ENCODE results near the gene HK2.
A peak's percentile ranks its signal among the peaks of the same experiment; 100 is the strongest.

The HK2 gene

GRCh38 chr2:74876081-74876886 is 42.4 kb downstream of the HK2 start:
- Histone ChIP-seq H2BK12ac (ENCODE audit: low read length in 2 of 2) (peak overlapping the region; percentile 29 to 75), H3K9me3 (ENCODE audit: control insufficient read depth, low read length) (no peaks in the 10 kb centered on the region), H2AFZ (ENCODE audit: low read depth, low read length) (peak overlapping the region; percentile 6), H2AK5ac (ENCODE audit: low read length, severe bottlenecking) (no peak overlapping the region), H3K27ac (ENCODE audit: low read length, poor library complexity, severe bottlenecking) (no peak overlapping the region), H4K91ac (ENCODE audit: low read length) (no peak overlapping the region), H3K4me2 (ENCODE audit: low read length, poor library complexity, severe bottlenecking) (no peak overlapping the region), H2BK5ac (ENCODE audit: low read depth, low read length, poor library complexity, severe bottlenecking) (no peak overlapping the region), H3K79me1 (replicated peaks; ENCODE audit: low read length, poor library complexity, severe bottlenecking) (no peaks in the 10 kb centered on the region), H3K4ac (ENCODE audit: low read depth in 1 of 2, low read length in 2 of 2) (no peak overlapping the region), H4K8ac (ENCODE audit: low read length) (no peak overlapping the region), H2BK15ac (ENCODE audit: low read depth, poor library complexity, severe bottlenecking) (no peak overlapping the region), H3K4me1 (ENCODE audit: control insufficient read depth, insufficient read depth, low read depth, low read length) (peaks cover 3% of the 10 kb centered on the region), H2BK120ac (ENCODE audit: low read depth, low read length) (peak overlapping the region; percentile 19), H3K18ac (ENCODE audit: low read depth in 1 of 2, low read length in 2 of 2) (peak overlapping the region; percentile 67 to 69), H3K14ac (ENCODE audit: low read length in 2 of 2) (no peak overlapping the region), H3K27me3 (ENCODE audit: control insufficient read depth in 1 of 2, insufficient read depth in 1 of 2, low read length in 2 of 2) (no peaks in the 10 kb centered on the region), H3K9ac (ENCODE audit: low read length) (peak overlapping the region; percentile 83), H3K36me3 (ENCODE audit: control insufficient read depth in 1 of 2, insufficient read depth in 2 of 2, low read depth in 1 of 2, low read length in 2 of 2) (peaks cover 18 to 91% of the 10 kb centered on the region in 2 experiments), H3K4me3 (ENCODE audit: insufficient read depth in 1 of 2, low read depth in 1 of 2, low read length in 2 of 2) (no peak overlapping the region), H3K23ac (ENCODE audit: low read length in 2 of 2) (no peak overlapping the region)
- 55% methylated on average over 12 of the region's 13 CpGs for WGBS
- peak; percentile 71 for DNase-seq

GRCh38 chr2:74877376-74877775 is 43.4 kb downstream of the HK2 start:
- Histone ChIP-seq H3K79me1 (replicated peaks; ENCODE audit: low read length, poor library complexity, severe bottlenecking) (no peaks in the 10 kb centered on the region), H3K9me3 (ENCODE audit: control insufficient read depth, low read length) (no peaks in the 10 kb centered on the region), H2AFZ (ENCODE audit: low read depth, low read length) (no peak overlapping the region), H3K9ac (ENCODE audit: low read length) (no peak overlapping the region), H3K4me1 (ENCODE audit: control insufficient read depth, insufficient read depth, low read depth, low read length) (peaks cover 3% of the 10 kb centered on the region), H4K8ac (ENCODE audit: low read length) (no peak overlapping the region), H3K14ac (ENCODE audit: low read length in 2 of 2) (no peak overlapping the region), H3K18ac (ENCODE audit: low read depth in 1 of 2, low read length in 2 of 2) (no peak overlapping the region), H3K27me3 (ENCODE audit: control insufficient read depth in 1 of 2, insufficient read depth in 1 of 2, low read length in 2 of 2) (no peaks in the 10 kb centered on the region), H3K27ac (ENCODE audit: low read length, poor library complexity, severe bottlenecking) (no peak overlapping the region), H4K91ac (ENCODE audit: low read length) (no peak overlapping the region), H2BK5ac (ENCODE audit: low read depth, low read length, poor library complexity, severe bottlenecking) (no peak overlapping the region), H2BK12ac (ENCODE audit: low read length in 2 of 2) (no peak overlapping the region), H3K4me2 (ENCODE audit: low read length, poor library complexity, severe bottlenecking) (no peak overlapping the region), H3K4me3 (ENCODE audit: insufficient read depth in 1 of 2, low read depth in 1 of 2, low read length in 2 of 2) (no peak overlapping the region), H2AK5ac (ENCODE audit: low read length, severe bottlenecking) (no peak overlapping the region), H2BK15ac (ENCODE audit: low read depth, poor library complexity, severe bottlenecking) (no peak overlapping the region), H2BK120ac (ENCODE audit: low read depth, low read length) (no peak overlapping the region), H3K36me3 (ENCODE audit: control insufficient read depth in 1 of 2, insufficient read depth in 2 of 2, low read depth in 1 of 2, low read length in 2 of 2) (peaks cover 23 to 92% of the 10 kb centered on the region in 2 experiments), H3K4ac (ENCODE audit: low read depth in 1 of 2, low read length in 2 of 2) (no peak overlapping the region), H3K23ac (ENCODE audit: low read length in 2 of 2) (no peak overlapping the region)
- WGBS = 89% methylated on average over 6 of the region's 6 CpGs
- DNase-seq = no peak

- Histone ChIP-seq H3K9ac (ENCODE audit: low read length) (no peak overlapping the region), H2AFZ (ENCODE audit: low read depth, low read length) (no peak overlapping the region), H3K18ac (ENCODE audit: low read depth in 1 of 2, low read length in 2 of 2) (no peak overlapping the region), H3K36me3 (ENCODE audit: control insufficient read depth in 1 of 2, insufficient read depth in 2 of 2, low read depth in 1 of 2, low read length in 2 of 2) (peaks cover 24 to 91% of the 10 kb centered on the region in 2 experiments), H3K9me3 (ENCODE audit: control insufficient read depth, low read length) (no peaks in the 10 kb centered on the region), H3K4me2 (ENCODE audit: low read length, poor library complexity, severe bottlenecking) (no peak overlapping the region), H3K27ac (ENCODE audit: low read length, poor library complexity, severe bottlenecking) (no peak overlapping the region), H4K8ac (ENCODE audit: low read length) (no peak overlapping the region), H3K23ac (ENCODE audit: low read length in 2 of 2) (no peak overlapping the region), H3K27me3 (ENCODE audit: control insufficient read depth in 1 of 2, insufficient read depth in 1 of 2, low read length in 2 of 2) (no peaks in the 10 kb centered on the region), H3K79me1 (replicated peaks; ENCODE audit: low read length, poor library complexity, severe bottlenecking) (no peaks in the 10 kb centered on the region), H2BK5ac (ENCODE audit: low read depth, low read length, poor library complexity, severe bottlenecking) (no peak overlapping the region), H3K4me3 (ENCODE audit: insufficient read depth in 1 of 2, low read depth in 1 of 2, low read length in 2 of 2) (no peak overlapping the region), H2BK15ac (ENCODE audit: low read depth, poor library complexity, severe bottlenecking) (no peak overlapping the region), H3K4ac (ENCODE audit: low read depth in 1 of 2, low read length in 2 of 2) (no peak overlapping the region), H2BK120ac (ENCODE audit: low read depth, low read length) (no peak overlapping the region), H3K14ac (ENCODE audit: low read length in 2 of 2) (no peak overlapping the region), H2AK5ac (ENCODE audit: low read length, severe bottlenecking) (no peak overlapping the region), H3K4me1 (ENCODE audit: control insufficient read depth, insufficient read depth, low read depth, low read length) (peaks cover 3% of the 10 kb centered on the region), H4K91ac (ENCODE audit: low read length) (no peak overlapping the region), H2BK12ac (ENCODE audit: low read length in 2 of 2) (no peak overlapping the region)
- WGBS = 98% methylated on average over 4 of the region's 4 CpGs
- DNase-seq = no peak
Observed at GRCh38 chr2:74877781-74878433, 44.0 kb downstream of the HK2 start.

- 98% methylated on average over 20 of the region's 20 CpGs for WGBS
- Histone ChIP-seq H2BK120ac (ENCODE audit: low read depth, low read length) (no peak overlapping the region), H3K27ac (ENCODE audit: low read length, poor library complexity, severe bottlenecking) (no peak overlapping the region), H3K4ac (ENCODE audit: low read depth in 1 of 2, low read length in 2 of 2) (no peak overlapping the region), H3K9ac (ENCODE audit: low read length) (no peak overlapping the region), H3K23ac (ENCODE audit: low read length in 2 of 2) (no peak overlapping the region), H3K14ac (ENCODE audit: low read length in 2 of 2) (no peak overlapping the region), H3K4me2 (ENCODE audit: low read length, poor library complexity, severe bottlenecking) (no peak overlapping the region), H2BK15ac (ENCODE audit: low read depth, poor library complexity, severe bottlenecking) (no peak overlapping the region), H2AK5ac (ENCODE audit: low read length, severe bottlenecking) (no peak overlapping the region), H2AFZ (ENCODE audit: low read depth, low read length) (no peak overlapping the region), H3K9me3 (ENCODE audit: control insufficient read depth, low read length) (no peaks in the 10 kb centered on the region), H3K27me3 (ENCODE audit: control insufficient read depth in 1 of 2, insufficient read depth in 1 of 2, low read length in 2 of 2) (no peaks in the 10 kb centered on the region), H4K8ac (ENCODE audit: low read length) (no peak overlapping the region), H3K36me3 (ENCODE audit: control insufficient read depth in 1 of 2, insufficient read depth in 2 of 2, low read depth in 1 of 2, low read length in 2 of 2) (peaks cover 27 to 91% of the 10 kb centered on the region in 2 experiments), H3K79me1 (replicated peaks; ENCODE audit: low read length, poor library complexity, severe bottlenecking) (no peaks in the 10 kb centered on the region), H3K18ac (ENCODE audit: low read depth in 1 of 2, low read length in 2 of 2) (no peak overlapping the region), H2BK5ac (ENCODE audit: low read depth, low read length, poor library complexity, severe bottlenecking) (no peak overlapping the region), H4K91ac (ENCODE audit: low read length) (no peak overlapping the region), H3K4me3 (ENCODE audit: insufficient read depth in 1 of 2, low read depth in 1 of 2, low read length in 2 of 2) (no peak overlapping the region), H3K4me1 (ENCODE audit: control insufficient read depth, insufficient read depth, low read depth, low read length) (peaks cover 3% of the 10 kb centered on the region), H2BK12ac (ENCODE audit: low read length in 2 of 2) (no peak overlapping the region)
- no peak for DNase-seq
Observed at GRCh38 chr2:74878551-74878950, 44.6 kb downstream of the HK2 start.
